Uterus (tissue), 2 donors: ENCODE results near the gene ATF7.

Experiments
- CTCF ChIP-seq, 4 experiments: fragments of 200-600 bp in 2 of 4; fragments of 450-650 bp in 2 of 4; sonication (generic) in 2 of 4; IDR thresholded peaks; one replicate each; pipeline ENCODE4 v1.5.1; 2016 to 2019; ENCODE audit warnings: antibody characterized with exemption in 4 of 4, mild to moderate bottlenecking in 2 of 4, moderate library complexity in 1 of 4
- POLR2A ChIP-seq, 2 donors: fragments of 450-650 bp; IDR thresholded peaks; one replicate each; pipeline ENCODE4 v1.6.1; 2016; ENCODE audit warnings: antibody characterized with exemption in 2 of 2, mild to moderate bottlenecking in 1 of 2, moderate library complexity in 1 of 2

- no peak for TF ChIP-seq CTCF (IDR thresholded peaks at IDR 0.05)
- no peak for TF ChIP-seq POLR2A (IDR thresholded peaks at IDR 0.05)
Observed at GRCh38 chr12:53461591-53461990, 164.6 kb downstream of the ATF7 start.
